Transverse colon (tissue), 4 donors: ENCODE data around the gene TMEM14B. TPM values are rescaled to one million over a fixed set of nuclear protein-coding genes. Genes with fewer than 3 reads are reported as not detected.
A peak's percentile ranks its signal among the peaks of the same experiment; 100 is the strongest.

Source experiments
- DNase-seq: peaks from one replicate; pipeline ENCODE4 v3.0.0-alpha.2; 2019
- H3K27ac ChIP-seq, 4 donors: fragments of 200-600 bp; sonication (generic); 2 replicates each; pipeline ENCODE4 v1.5.1; 2016 to 2018; ENCODE audit warnings: inconsistent platforms in 4 of 4
- H3K27me3 ChIP-seq: fragments of 200-600 bp; sonication (generic); 2 replicates; pipeline ENCODE4 v1.5.1; 2017; ENCODE audit warnings: inconsistent platforms
- H3K36me3 ChIP-seq, 4 donors: fragments of 200-600 bp; sonication (generic); 2 replicates each; pipeline ENCODE4 v1.5.1; 2017 to 2019; ENCODE audit warnings: inconsistent platforms in 4 of 4
- H3K4me1 ChIP-seq, 4 donors: fragments of 200-600 bp; sonication (generic); 2 replicates each; pipeline ENCODE4 v1.5.1; 2017 to 2020; ENCODE audit warnings: inconsistent platforms in 4 of 4
- H3K4me3 ChIP-seq, 4 donors: fragments of 200-600 bp; sonication (generic); 1 replicate in 1 of 4; 2 replicates in 3 of 4; pipeline versions ENCODE4 v1.5.1 to v1.6.1; 2017 to 2019; ENCODE audit warnings: inconsistent platforms in 4 of 4
- H3K9me3 ChIP-seq, 2 donors: fragments of 200-600 bp; sonication (generic); 2 replicates each; pipeline ENCODE4 v1.5.1; 2017 to 2019; ENCODE audit warnings: inconsistent platforms in 2 of 2
- EP300 ChIP-seq: sonication (generic); formaldehyde crosslinking; IDR thresholded peaks from one replicate; pipeline ENCODE4 v1.6.1; 2017; ENCODE audit warnings: antibody characterized with exemption, low read depth
- POLR2A ChIP-seq: fragments of 450-650 bp; IDR thresholded peaks from one replicate; pipeline ENCODE4 v1.6.1; 2016; ENCODE audit warnings: antibody characterized with exemption, mild to moderate bottlenecking, moderate library complexity
- POLR2AphosphoS5 ChIP-seq, 3 donors: sonication (generic); formaldehyde crosslinking; IDR thresholded peaks; one replicate each; pipeline ENCODE4 v1.6.1; 2016; ENCODE audit warnings: antibody characterized with exemption in 3 of 3
- WGBS, 2 donors: methylation state at CpG; one replicate each; pipeline ENCODE4 v1.1.5; 2018; ENCODE audit warnings: low coverage in 1 of 2; 5-methylcytosine and 5-hydroxymethylcytosine counted together
- in situ Hi-C, 4 donors: fragments of 200-750 bp; cut with MboI; loops; one replicate each; pipeline versions ENCODE4 v1.15.0 to v1.15.1; 2017; ENCODE audit warnings: low sequenced_read_pairs in 3 of 4, low pct_ligation_motif_present in 1 of 4, low pct_unique_long_range_greater_than_20kb in 1 of 4
- intact Hi-C: fragments of 100-400 bp; cut with DNase I; formaldehyde crosslinking; loops from one replicate; pipeline ENCODE4 v1.15.1; 2023; ENCODE audit warnings: low total_unique reads
- total RNA-seq, 4 donors: library from RNA; depleted of rRNA; stranded (reverse); fragments of >200 nt; gene quantifications; one replicate each; pipeline ENCODE4 v1.1.0, GENCODE V29; 2016
- TF ChIP-seq, protein P1 (sequence below), 5 experiments: fragments of 200-600 bp in 3 of 5; fragments of 450-650 bp in 2 of 5; sonication (generic) in 3 of 5; IDR thresholded peaks; 1 replicate in 2 of 5; 2 replicates in 3 of 5; pipeline ENCODE4 v1.5.1; 2016 to 2017; ENCODE audit warnings: antibody characterized with exemption in 5 of 5, inconsistent platforms in 3 of 5, mild to moderate bottlenecking in 2 of 5, moderate library complexity in 1 of 5

The TMEM14B gene
- total RNA-seq, 4 donors from 2014 or later, result 16.5 to 57.9 (median 48.7) TPM

- Histone ChIP-seq H3K36me3 (no peaks in the 10 kb centered on the region), H3K4me1 (peaks cover 0 to 30% (median 18%) of the 10 kb centered on the region in 4 donors), H3K27ac (peak overlapping the region; percentile 88 to 95 (median 94)), H3K4me3 (peak overlapping the region; percentile 31 to 85 (median 60)), H3K9me3 (no peaks in the 10 kb centered on the region), H3K27me3 (no peaks in the 10 kb centered on the region)
- WGBS, 2 donors, result 1% methylated on average over 6 of the region's 6 CpGs; no CpG with 5 or more reads in 1 of the 2 donors
- TF ChIP-seq POLR2A, result no peak
- TF ChIP-seq, protein P1, sequence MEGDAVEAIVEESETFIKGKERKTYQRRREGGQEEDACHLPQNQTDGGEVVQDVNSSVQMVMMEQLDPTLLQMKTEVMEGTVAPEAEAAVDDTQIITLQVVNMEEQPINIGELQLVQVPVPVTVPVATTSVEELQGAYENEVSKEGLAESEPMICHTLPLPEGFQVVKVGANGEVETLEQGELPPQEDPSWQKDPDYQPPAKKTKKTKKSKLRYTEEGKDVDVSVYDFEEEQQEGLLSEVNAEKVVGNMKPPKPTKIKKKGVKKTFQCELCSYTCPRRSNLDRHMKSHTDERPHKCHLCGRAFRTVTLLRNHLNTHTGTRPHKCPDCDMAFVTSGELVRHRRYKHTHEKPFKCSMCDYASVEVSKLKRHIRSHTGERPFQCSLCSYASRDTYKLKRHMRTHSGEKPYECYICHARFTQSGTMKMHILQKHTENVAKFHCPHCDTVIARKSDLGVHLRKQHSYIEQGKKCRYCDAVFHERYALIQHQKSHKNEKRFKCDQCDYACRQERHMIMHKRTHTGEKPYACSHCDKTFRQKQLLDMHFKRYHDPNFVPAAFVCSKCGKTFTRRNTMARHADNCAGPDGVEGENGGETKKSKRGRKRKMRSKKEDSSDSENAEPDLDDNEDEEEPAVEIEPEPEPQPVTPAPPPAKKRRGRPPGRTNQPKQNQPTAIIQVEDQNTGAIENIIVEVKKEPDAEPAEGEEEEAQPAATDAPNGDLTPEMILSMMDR (IDR thresholded peaks at IDR 0.05), result no peak
- no peak for TF ChIP-seq POLR2AphosphoS5 (IDR thresholded peaks at IDR 0.05)
- DNase-seq, result no peak
- intact Hi-C loops, result loop anchor here (2.0 kb wide), 1 partner anchor 24 kb away; the partner anchor contains the start of gene TMEM14B
- in situ Hi-C loops, result no loop called here
Measured at GRCh38 chr6:10722570-10722819, 25.1 kb upstream of the TMEM14B start.

- intact Hi-C loops, result loop anchor here (2.0 kb wide), 1 partner anchor 24 kb away; the partner anchor contains the start of gene TMEM14B
- Histone ChIP-seq H3K4me3 (peak within 1 kb of the TSS; percentile 48 to 85 (median 78)), H3K27ac (peak within 1 kb of the TSS; percentile 88 to 95 (median 94)), H3K9me3 (no peaks in the 10 kb centered on the region), H3K4me1 (peaks cover 0 to 30% (median 18%) of the 10 kb centered on the region in 4 donors), H3K27me3 (no peaks in the 10 kb centered on the region), H3K36me3 (no peaks in the 10 kb centered on the region)
- WGBS, 2 donors, result 1 to 4% methylated on average over 7 to 53 of the region's 55 CpGs
- TF ChIP-seq POLR2AphosphoS5 (IDR thresholded peaks at IDR 0.05), result peak; percentile 95 to 96 (median 96)
- TF ChIP-seq EP300, result no peak
- peak; percentile 94 for TF ChIP-seq POLR2A
- TF ChIP-seq, protein P1 (IDR thresholded peaks at IDR 0.05), result no peak
- peak; percentile 99 for DNase-seq
- in situ Hi-C loops, result no loop called here
Measured at GRCh38 chr6:10722820-10723566, 24.6 kb upstream of the TMEM14B start, which contains the start of gene TMEM14C. Gene TMEM14C (plus strand): TSS chr6:10723070. CDS start chr6:10724614, 1,544 bp downstream.

GRCh38 chr6:10723567-10723881, 24.1 kb upstream of the TMEM14B start:
- DNase-seq, result no peak
- H3K27ac ChIP-seq, result peak overlapping the region; percentile 88 to 95 (median 94)
- H3K27me3 ChIP-seq, result no peaks in the 10 kb centered on the region
- H3K4me1 ChIP-seq, result peaks cover 0 to 30% (median 18%) of the 10 kb centered on the region in 4 donors
- no peaks in the 10 kb centered on the region for H3K9me3 ChIP-seq
- TF ChIP-seq POLR2A (no peak), EP300 (no peak), POLR2AphosphoS5 (IDR thresholded peaks at IDR 0.05) (no peak)
- TF ChIP-seq, protein P1 (IDR thresholded peaks at IDR 0.05), result no peak
- in situ Hi-C loops, result no loop called here
- no peaks in the 10 kb centered on the region for H3K36me3 ChIP-seq
- WGBS, 2 donors, result 0 to 12% methylated on average over 3 to 7 of the region's 7 CpGs
- H3K4me3 ChIP-seq, result peak overlapping the region; percentile 48 to 85 (median 78)
- intact Hi-C loops, result loop anchor here (2.0 kb wide), 1 partner anchor 23 kb away; the partner anchor contains the start of gene TMEM14B

- Histone ChIP-seq H3K27ac (no peak overlapping the region), H3K36me3 (peaks cover 0 to 13% (median 2%) of the 10 kb centered on the region in 4 donors), H3K4me1 (peaks cover 0 to 27% (median 18%) of the 10 kb centered on the region in 4 donors), H3K27me3 (no peaks in the 10 kb centered on the region), H3K4me3 (no peak overlapping the region), H3K9me3 (no peaks in the 10 kb centered on the region)
- in situ Hi-C loops, result no loop called here
- DNase-seq, result no peak
- intact Hi-C loops, result no loop called here
- WGBS, 2 donors, result 87 to 90% methylated on average over 2 to 6 of the region's 6 CpGs
- TF ChIP-seq EP300 (no peak), POLR2AphosphoS5 (IDR thresholded peaks at IDR 0.05) (no peak)
Measured at GRCh38 chr6:10725044-10725443, 22.6 kb upstream of the TMEM14B start.
